ENCODE results near the gene RPL10.

RPL10 gene

GRCh38 chrX:154401045-154401799 lies 3.0 kb downstream of the RPL10 start:
- no peak for DNase-seq

DNA sequence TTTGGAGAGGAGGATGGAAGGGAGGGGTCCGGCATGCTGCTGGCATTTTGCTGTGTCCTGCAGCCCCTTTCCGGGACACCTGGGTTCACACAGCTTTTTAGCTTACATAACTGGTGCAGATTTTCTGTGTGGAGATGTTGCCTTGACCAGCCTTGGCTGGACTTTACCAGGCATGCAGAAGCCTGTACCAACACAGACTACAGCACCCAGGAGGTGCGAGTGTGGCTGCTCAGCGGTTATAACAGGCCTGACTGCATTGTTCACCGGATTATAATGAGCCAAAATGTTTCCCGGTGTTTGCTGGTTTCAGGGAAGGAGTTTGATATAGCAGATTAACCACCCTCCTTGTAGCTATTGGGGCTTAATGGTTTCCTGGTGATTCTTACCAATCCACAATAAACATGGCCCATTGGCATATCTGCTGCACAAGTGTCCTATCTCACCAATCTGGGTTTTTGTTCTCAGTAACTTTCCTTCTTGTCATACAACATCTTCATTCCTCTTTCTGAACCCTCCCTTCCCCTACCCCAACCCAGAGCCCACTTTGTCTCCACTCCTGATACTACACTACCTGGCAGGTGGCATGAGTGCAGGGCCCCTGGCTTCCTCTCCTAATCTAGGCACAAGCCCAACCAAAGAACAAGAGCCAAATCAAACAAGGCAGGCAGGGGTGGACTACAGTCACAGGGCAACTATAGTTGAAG lies 3.9 kb downstream of the RPL10 start:
- no peak for DNase-seq

DNA sequence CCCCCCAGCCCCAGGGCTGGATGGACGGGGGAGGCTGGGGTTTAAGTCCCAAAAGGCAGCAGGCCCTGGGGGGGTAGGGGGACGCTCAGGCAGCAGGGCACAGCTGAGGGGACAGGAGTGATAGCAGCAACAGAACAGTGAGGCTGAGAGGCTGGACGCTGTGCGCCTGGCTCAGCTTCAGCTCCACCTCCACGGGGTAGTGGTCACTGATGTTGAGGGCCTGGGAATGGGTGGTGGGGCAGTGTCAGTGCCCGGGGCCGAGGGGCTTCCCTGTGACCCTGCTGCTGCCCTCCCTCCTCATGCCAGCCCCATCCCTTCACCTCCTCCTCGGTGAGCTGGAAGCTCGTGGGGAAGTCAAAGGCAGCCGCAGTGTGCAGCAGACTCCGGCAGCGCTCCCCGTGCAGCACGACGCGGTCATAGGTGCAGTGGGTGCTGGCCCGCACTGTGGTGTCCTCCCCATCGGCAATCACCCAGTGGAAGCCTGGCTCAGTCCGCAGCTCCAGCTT lies 4.5 kb downstream of the RPL10 start:
- no peak for DNase-seq

- DNase-seq, result no peak
Observed at GRCh38 chrX:154403192-154403591, 5.0 kb downstream of the RPL10 start.

DNA sequence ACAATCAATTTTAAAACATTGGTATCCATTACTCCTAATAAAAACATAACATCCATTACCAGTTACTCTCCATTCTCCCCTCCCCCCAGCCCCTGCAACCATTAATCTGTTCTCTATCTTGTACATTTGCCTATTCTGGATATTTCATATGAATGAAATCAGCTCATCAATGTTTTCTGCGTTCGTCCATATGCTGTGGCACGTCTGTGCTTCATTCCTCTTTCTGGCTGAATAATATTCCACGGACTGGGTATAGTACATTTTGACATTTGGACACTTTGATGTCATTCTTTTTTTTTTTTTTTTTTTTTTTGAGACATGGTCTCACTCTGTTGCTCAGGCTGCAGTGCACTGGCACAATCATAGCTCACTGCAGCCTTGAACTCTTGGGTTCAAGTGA lies 5.7 kb downstream of the RPL10 start:
- DNase-seq, result no peak

GRCh38 chrX:154404625-154405192 lies 6.5 kb downstream of the RPL10 start:
- DNase-seq, result no peak

- no peak for DNase-seq
Observed at GRCh38 chrX:154408659-154409221, 10.6 kb downstream of the RPL10 start.

DNA sequence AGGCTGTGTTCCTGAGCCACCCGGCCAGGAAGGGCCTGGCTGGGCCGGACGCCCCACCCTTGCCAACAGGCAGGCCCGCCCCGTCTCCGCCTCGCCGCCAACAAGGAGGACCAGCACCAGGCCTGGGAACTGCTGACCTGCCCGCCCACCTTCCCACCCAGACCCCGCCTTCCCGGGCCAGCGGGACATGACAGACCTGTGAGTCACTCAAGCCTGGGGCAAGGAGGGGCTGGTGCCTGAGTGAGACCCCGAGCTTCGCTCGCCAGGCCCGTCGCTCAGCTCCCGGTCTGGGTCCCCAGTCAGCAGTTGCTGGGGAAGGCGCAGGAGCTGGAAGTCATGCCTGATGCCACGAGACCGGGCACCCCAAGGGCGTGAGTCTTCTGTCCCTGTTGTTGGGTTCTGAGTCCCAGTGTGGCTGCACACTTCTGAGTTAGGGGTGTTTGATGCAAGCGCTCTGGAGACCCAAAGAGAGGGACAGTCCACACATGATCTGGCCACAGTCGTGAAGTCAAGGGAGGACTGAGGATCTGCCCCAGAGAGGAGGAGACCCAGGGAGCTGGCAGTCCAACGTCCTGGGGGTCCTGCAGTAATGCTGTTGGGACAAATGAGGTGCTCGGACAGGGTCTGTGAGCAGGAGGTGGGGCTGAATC lies 11.2 kb downstream of the RPL10 start, which contains the start of gene DNASE1L1:
TSS of gene DNASE1L1 (minus strand) at position 33 of the 650 bp plus-strand sequence. CDS start 3,686 bp downstream, outside the sequence.
- no peak for DNase-seq

DNA sequence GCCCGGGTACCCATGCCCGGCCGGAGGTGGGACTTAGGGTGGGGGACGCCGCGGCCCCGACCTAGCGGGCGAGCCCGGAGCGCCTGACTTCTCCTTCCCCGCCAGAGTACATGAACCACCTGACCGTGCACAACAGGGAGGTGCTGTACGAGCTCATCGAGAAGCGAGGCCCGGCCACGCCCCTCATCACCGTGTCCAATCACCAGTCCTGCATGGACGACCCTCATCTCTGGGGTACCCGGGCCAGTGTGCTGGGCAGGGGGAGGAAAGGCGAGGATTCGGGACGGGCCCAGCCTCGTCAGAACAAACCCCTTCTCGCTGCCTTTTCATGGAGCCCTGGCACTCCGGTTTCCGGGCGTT lies 13.8 kb downstream of the RPL10 start:
- DNase-seq, result peak; percentile 38

GRCh38 chrX:154412468-154412867 lies 14.3 kb downstream of the RPL10 start:
- peak; percentile 33 for DNase-seq

- DNase-seq, result no peak
Observed at GRCh38 chrX:154413142-154413541, 15.0 kb downstream of the RPL10 start.

DNA sequence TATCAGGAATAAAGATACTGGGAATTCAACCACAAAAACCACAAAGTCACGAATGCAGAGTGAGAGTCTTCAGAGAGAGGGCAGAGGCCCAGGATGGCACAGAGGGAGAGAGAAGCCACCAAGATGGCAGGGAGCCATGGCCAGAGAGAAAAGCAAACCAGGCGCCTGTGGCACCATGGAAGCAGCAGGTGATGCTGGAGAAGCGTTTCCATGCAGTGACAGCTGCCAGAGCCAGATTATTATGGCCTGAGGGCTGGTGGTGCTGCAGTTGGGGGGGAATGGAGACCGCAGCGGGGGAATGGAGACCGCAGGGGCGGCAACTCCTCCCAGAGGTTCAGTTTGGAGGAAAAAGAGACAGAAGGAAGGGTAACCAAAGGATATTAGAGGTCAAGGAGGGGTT lies 19.0 kb downstream of the RPL10 start:
- no peak for DNase-seq

- DNase-seq, result no peak
Observed at GRCh38 chrX:154419189-154419588, 21.0 kb downstream of the RPL10 start.

DNA sequence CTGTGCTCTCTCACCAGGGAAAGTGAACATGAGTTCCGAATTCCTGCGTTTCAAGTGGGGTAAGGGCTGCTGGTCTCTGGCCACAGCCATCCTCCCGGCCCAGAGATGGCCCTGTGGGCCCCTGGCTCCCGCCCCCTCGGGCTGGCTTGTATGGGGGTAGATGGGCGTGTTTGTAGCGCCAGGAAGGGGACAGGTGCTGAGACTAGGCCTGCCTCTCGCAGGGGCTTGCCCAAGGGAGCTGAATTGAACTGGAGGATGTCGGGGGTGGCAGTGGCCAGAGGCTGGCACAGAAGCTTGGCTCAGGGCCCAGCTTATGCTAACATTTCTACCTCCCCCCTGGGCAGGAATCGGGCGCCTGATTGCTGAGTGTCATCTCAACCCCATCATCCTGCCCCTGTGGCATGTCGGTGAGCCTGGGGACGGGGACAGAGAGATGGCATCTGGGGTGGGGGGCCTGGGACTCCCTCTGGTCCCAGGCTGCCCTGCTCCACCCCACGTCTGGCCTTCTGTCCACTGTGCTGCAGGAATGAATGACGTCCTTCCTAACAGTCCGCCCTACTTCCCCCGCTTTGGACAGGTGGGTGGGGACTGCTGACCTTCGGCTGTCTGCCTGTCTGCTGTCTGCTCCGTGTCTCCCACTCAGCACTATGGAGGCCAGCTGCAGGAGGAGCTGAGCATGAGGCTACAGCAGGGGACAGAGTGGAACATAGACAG lies 21.7 kb downstream of the RPL10 start:
- DNase-seq, result no peak

GRCh38 chrX:154420402-154420756 lies 22.2 kb downstream of the RPL10 start:
- no peak for DNase-seq

GRCh38 chrX:154426916-154427770 lies 29.0 kb downstream of the RPL10 start:
- no peak for DNase-seq

GRCh38 chrX:154428176-154429171 lies 30.3 kb downstream of the RPL10 start, which contains the start of gene ATP6AP1:
TSS of gene ATP6AP1 (plus strand) at chrX:154428677. CDS start at chrX:154428693, 16 bp downstream.
- peak; percentile 88 for DNase-seq

- DNase-seq, result no peak
Observed at GRCh38 chrX:154429711-154430110, 31.5 kb downstream of the RPL10 start.

GRCh38 chrX:154430479-154430878 lies 32.3 kb downstream of the RPL10 start:
- no peak for DNase-seq

DNA sequence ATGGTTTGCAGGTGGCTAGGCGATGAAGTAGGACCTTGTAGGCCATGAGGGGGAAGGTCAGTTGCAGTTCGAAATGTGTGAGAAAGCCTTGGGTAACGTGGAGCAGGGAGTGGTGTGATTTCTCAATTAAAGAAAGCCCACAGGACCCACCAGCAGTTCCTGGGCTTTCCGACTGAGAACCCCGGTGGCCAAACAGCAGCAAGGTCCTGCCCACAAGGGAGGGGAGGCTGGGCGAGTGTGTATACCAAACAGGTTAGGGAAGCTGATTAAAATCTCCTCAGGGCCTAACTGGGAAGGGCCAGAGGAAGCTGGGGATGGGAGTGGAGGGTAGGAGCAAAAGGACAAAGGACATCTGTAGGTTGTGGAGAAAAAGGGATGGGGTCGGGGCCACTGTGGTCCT lies 32.7 kb downstream of the RPL10 start:
- DNase-seq, result no peak
